Activated CD8-positive, alpha-beta T cell treated with anti-CD3 and anti-CD28 coated beads for 36 hours (primary cell): Measurements from ENCODE around the gene VWA5A. TPM values are rescaled to one million over a fixed set of nuclear protein-coding genes. Genes with fewer than 3 reads are reported as not detected.

ENCODE experiments used
- ATAC-seq: fragments of 200-7000 bp; cut with Tn5 transposase; one replicate; pipeline ENCODE4 v1.10.0; 2021; ENCODE audit warnings: mild to moderate bottlenecking, moderate library complexity
- CTCF ChIA-PET: fragments of 350-600 bp; sonication (Branson Sonifier 250); formaldehyde crosslinking; loops from one replicate; lab custom pipeline; 2021; ENCODE audit warnings: antibody characterized with exemption; lab: Charles Lee
- POLR2A ChIA-PET: fragments of 350-600 bp; sonication (Branson Sonifier 250); formaldehyde crosslinking; loops from one replicate; lab custom pipeline; 2021; ENCODE audit warnings: antibody characterized with exemption; lab: Charles Lee
- DNase-seq: peaks from one replicate; pipeline ENCODE4 v3.0.0-alpha.2; 2020
- H3K27ac Mint-ChIP-seq: one replicate; pipeline ENCODE4 v1.8.0; 2021; ENCODE audit warnings: mild to moderate bottlenecking, mixed read lengths
- H3K27me3 Mint-ChIP-seq: one replicate; pipeline ENCODE4 v1.8.0; 2021; ENCODE audit warnings: mixed read lengths
- H3K36me3 Mint-ChIP-seq: one replicate; pipeline ENCODE4 v1.8.0; 2021; ENCODE audit warnings: low read depth, mixed read lengths
- H3K4me1 Mint-ChIP-seq: one replicate; pipeline ENCODE4 v1.8.0; 2021; ENCODE audit warnings: low read depth, mixed read lengths
- H3K4me3 Mint-ChIP-seq: one replicate; pipeline ENCODE4 v1.8.0; 2021; ENCODE audit warnings: mild to moderate bottlenecking, moderate library complexity, mixed read lengths
- H3K9me3 Mint-ChIP-seq: one replicate; pipeline ENCODE4 v1.8.0; 2021; ENCODE audit warnings: mixed read lengths
- CTCF ChIP-seq: fragments of 200-600 bp; IDR thresholded peaks from one replicate; pipeline ENCODE4 v1.8.0; 2022; ENCODE audit warnings: antibody characterized with exemption, mild to moderate bottlenecking
- intact Hi-C: fragments of 100-400 bp; cut with micrococcal nuclease; formaldehyde crosslinking; loops from one replicate; pipeline ENCODE4 v1.10.0; 2022
- total RNA-seq, 2 experiments: library from RNA; stranded (reverse); gene quantifications; one replicate each; pipeline ENCODE4 v1.2.3, GENCODE V29; 2021

The VWA5A gene
- total RNA-seq, 2 experiments from 2014 or later, result 4.4 TPM

GRCh38 chr11:124090996-124091395, 24.3 kb upstream of the VWA5A start:
- ATAC-seq (no peak), DNase-seq (no peak)
- ChIA-PET POLR2A (no interaction called here), CTCF (no interaction called here)
- intact Hi-C loops, result no loop called here
- Mint-ChIP-seq H3K4me1 (no peaks in the 10 kb centered on the region), H3K4me3 (no peak overlapping the region), H3K9me3 (no peaks in the 10 kb centered on the region), H3K27me3 (peaks cover 13% of the 10 kb centered on the region), H3K36me3 (no peaks in the 10 kb centered on the region), H3K27ac (no peak overlapping the region)
- TF ChIP-seq CTCF, result no peak

GRCh38 chr11:124093330-124093729, 21.9 kb upstream of the VWA5A start:
- no peaks in the 10 kb centered on the region for H3K4me1 Mint-ChIP-seq
- POLR2A ChIA-PET, result no interaction called here
- intact Hi-C loops, result no loop called here
- CTCF ChIA-PET, result no interaction called here
- H3K4me3 Mint-ChIP-seq, result no peak overlapping the region
- no peak for DNase-seq
- no peaks in the 10 kb centered on the region for H3K36me3 Mint-ChIP-seq
- no peaks in the 10 kb centered on the region for H3K9me3 Mint-ChIP-seq
- peaks cover 13% of the 10 kb centered on the region for H3K27me3 Mint-ChIP-seq
- no peak for ATAC-seq
- TF ChIP-seq CTCF, result no peak
- H3K27ac Mint-ChIP-seq, result no peak overlapping the region

DNA sequence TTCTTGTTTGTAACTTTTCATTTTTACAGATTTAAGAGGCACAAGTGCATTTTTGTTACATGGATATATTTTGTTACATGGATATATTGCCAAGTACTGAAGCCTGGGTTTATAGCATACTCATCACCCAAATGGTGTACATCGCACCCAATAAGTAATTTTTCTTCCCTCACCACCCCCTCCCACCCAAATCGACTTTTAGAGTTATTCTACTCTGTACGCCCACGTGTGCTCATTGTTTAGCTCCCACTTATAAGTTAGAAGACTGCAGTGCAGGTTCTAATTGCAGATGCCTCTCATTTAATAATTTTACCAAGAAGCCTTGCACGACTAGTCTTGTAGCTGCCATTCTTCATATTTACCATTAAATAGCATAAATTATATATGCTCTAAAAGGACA, 20.5 kb upstream of the VWA5A start:
- ATAC-seq (no peak), DNase-seq (no peak)
- Mint-ChIP-seq H3K27ac (no peak overlapping the region), H3K27me3 (peaks cover 13% of the 10 kb centered on the region), H3K4me3 (no peak overlapping the region), H3K36me3 (no peaks in the 10 kb centered on the region), H3K9me3 (no peaks in the 10 kb centered on the region), H3K4me1 (no peaks in the 10 kb centered on the region)
- ChIA-PET CTCF (no interaction called here), POLR2A (no interaction called here)
- intact Hi-C loops, result no loop called here
- TF ChIP-seq CTCF, result no peak

GRCh38 chr11:124096364-124096763, 18.9 kb upstream of the VWA5A start:
- ChIA-PET CTCF (no interaction called here), POLR2A (no interaction called here)
- Mint-ChIP-seq H3K36me3 (no peaks in the 10 kb centered on the region), H3K27me3 (peaks cover 17% of the 10 kb centered on the region), H3K4me3 (no peak overlapping the region), H3K4me1 (no peaks in the 10 kb centered on the region), H3K9me3 (no peaks in the 10 kb centered on the region), H3K27ac (no peak overlapping the region)
- DNase-seq, result no peak
- TF ChIP-seq CTCF, result no peak
- no peak for ATAC-seq
- intact Hi-C loops, result no loop called here

DNA sequence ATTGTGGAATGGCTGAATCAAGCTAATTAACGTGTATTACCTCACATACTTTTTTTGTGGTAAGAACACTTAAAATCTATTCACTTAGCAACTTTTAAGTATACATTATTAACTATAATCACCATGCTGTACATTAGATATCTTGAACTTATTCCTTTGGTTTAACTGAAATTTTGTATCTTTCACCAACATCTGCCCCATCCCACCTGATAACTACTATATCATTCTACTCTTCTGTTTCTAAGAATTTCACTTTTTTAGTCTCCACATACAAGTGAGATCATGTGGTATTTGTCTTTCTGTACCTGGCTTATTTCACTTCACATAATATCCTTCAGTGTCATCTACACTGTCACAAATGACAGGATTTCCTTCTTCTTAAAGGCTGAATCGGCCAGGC, 17.1 kb upstream of the VWA5A start:
- ATAC-seq, result no peak
- intact Hi-C loops, result no loop called here
- Mint-ChIP-seq H3K4me1 (no peaks in the 10 kb centered on the region), H3K9me3 (no peaks in the 10 kb centered on the region), H3K4me3 (no peak overlapping the region), H3K27ac (no peak overlapping the region), H3K36me3 (no peaks in the 10 kb centered on the region), H3K27me3 (peaks cover 23% of the 10 kb centered on the region)
- ChIA-PET CTCF (no interaction called here), POLR2A (no interaction called here)
- no peak for TF ChIP-seq CTCF
- no peak for DNase-seq
